HG03575 (cell line): Measurements from ENCODE around the gene MAL.
"Not testable (repeated sequence)": the region's sequence is repeated elsewhere in the genome, so short reads cannot be mapped to it uniquely, and the experiment has no call there.

ENCODE experiments used
- ATAC-seq: cut with Tn5 transposase; IDR thresholded peaks from one replicate; pipeline ENCODE4 v1.9.1; 2021; ENCODE audit not compliant: unreplicated experiment, insufficient number of reproducible peaks, low FRiP score; ENCODE audit errors: extremely low read depth

MAL gene

GRCh38 chr2:95027369-95027720 is 1.8 kb downstream of the MAL start:
- no peak for ATAC-seq

GRCh38 chr2:95029898-95030341 is 4.4 kb downstream of the MAL start:
- no peak for ATAC-seq

- ATAC-seq, result no peak
Measured at GRCh38 chr2:95030496-95030895, 5.0 kb downstream of the MAL start.

- no peak for ATAC-seq
Measured at GRCh38 chr2:95031076-95031725, 5.7 kb downstream of the MAL start.

GRCh38 chr2:95031726-95032116 is 6.2 kb downstream of the MAL start:
- no peak for ATAC-seq

GRCh38 chr2:95032341-95032740 is 6.8 kb downstream of the MAL start:
- no peak for ATAC-seq

GRCh38 chr2:95032868-95033603 is 7.5 kb downstream of the MAL start:
- no peak for ATAC-seq

GRCh38 chr2:95034221-95034620 is 8.7 kb downstream of the MAL start:
- no peak for ATAC-seq

GRCh38 chr2:95034818-95035217 is 9.3 kb downstream of the MAL start:
- no peak for ATAC-seq

GRCh38 chr2:95036596-95037383 is 11.3 kb downstream of the MAL start:
- no peak for ATAC-seq

GRCh38 chr2:95037384-95037839 is 11.9 kb downstream of the MAL start:
- ATAC-seq, result no peak

GRCh38 chr2:95037841-95038585 is 12.5 kb downstream of the MAL start:
- ATAC-seq, result not testable (repeated sequence)

GRCh38 chr2:95038635-95039298 is 13.3 kb downstream of the MAL start:
- no peak for ATAC-seq

GRCh38 chr2:95039363-95039762 is 13.9 kb downstream of the MAL start:
- ATAC-seq, result no peak

GRCh38 chr2:95039978-95040377 is 14.5 kb downstream of the MAL start:
- no peak for ATAC-seq

- no peak for ATAC-seq
Measured at GRCh38 chr2:95040426-95040825, 14.9 kb downstream of the MAL start.

- no peak for ATAC-seq
Measured at GRCh38 chr2:95041060-95041823, 15.7 kb downstream of the MAL start.

- no peak for ATAC-seq
Measured at GRCh38 chr2:95041824-95042442, 16.4 kb downstream of the MAL start.
